DMS53 treated with DMSO at 0.1 percent for 48 hours (cell line): ENCODE results near the gene C8G.

ENCODE experiments used
- DNase-seq: peaks from one replicate; lab custom pipeline; 2025; ENCODE audit not compliant: unreplicated experiment; lab: John Stamatoyannopoulos, UW

C8G gene

DNA sequence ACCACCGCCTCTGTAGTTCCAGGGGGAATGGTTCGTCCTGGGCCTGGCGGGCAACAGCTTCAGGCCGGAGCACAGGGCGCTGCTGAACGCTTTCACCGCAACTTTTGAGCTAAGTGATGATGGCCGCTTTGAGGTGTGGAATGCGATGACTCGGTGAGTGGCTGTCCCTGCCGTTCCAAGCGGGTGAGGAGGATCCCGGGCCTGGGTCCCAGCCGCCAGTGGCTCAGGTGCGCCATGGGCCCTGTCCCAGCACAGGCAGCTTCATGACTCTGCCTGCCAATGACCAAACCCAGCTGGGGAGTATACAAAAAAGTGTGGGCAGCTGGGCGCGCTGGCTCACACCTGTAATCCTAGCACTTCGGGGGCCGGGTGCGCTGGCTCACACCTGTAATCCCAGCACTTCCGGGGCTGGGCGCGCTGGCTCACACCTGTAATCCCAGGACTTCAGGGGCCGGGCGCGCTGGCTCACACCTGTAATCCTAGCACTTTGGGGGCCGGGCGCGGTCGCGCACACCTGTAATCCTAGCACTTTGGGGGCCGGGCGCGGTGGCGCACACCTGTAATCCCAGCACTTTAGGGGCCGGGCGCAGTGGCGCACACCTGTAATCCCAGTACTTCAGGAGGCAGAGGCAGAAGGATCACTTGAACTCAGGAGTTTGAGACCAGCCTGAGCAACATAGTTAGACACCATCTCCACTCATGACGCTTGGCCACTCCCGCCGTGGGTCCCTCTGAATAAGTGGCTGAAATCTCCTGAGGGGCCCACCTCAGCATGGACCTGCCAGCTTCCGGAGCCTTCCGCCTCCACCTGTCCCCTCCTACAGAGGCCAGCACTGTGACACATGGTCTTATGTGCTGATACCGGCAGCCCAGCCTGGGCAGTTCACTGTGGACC is 8.1 kb downstream of the C8G start:
- no peak for DNase-seq

DNA sequence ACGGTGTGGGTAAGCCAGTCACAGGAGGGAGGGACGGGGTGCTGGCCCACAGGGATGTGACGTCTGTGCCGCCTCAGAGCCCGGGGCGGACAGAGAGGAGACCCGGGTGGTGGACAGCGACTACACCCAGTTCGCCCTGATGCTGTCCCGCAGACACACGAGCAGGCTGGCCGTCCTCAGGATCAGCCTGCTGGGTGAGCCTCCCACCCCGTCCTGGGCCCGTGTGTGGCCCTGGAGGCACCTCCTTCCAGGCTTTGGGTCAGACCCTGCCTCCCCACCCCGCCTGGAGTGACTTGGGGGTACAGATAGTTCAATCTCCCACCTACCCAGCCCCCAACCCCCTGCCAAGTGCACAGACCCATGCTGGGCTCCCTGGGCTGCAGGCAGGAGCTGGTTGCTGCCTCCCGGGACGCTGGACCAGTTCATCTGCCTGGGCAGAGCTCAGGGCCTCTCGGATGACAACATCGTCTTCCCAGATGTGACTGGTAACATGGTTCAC is 8.8 kb downstream of the C8G start:
- no peak for DNase-seq

DNA sequence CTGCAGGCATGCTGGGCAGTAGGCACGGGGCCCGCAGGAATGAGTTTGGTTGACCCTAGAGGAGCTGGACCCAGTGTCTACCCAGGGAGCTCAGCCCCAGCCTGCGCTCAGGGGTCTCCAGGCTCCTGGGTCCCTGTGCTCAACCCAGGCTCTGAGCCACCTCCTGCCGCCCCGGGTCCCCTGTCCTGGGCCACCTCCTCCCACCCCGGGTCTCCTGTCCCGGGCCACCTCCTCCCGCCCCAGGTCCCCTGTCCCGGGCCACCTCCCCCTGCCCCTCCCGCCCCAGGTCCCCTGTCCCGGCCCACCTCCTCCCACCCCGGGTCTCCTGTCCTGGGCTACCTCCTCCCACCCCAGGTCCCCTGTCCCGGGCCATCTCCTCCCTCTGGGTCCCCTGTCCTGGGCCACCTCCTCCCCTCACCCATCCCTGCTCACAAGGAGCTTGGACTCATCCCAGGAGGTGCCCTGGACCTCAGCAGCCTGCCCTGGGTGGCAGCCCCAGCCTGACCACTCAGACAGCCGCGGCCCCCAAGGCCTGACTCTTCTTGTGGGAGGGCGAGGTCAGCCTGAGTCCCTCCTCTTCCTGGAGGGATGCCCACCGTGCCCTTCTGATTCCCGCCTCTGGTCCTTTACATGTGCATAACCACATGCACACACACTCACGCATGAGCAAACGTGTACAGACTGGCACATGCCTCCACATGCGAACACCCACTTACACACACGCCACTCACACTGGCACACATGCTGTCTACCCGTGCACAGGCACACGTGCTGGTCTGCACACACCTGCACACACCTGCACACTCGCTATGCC is 9.4 kb downstream of the C8G start:
- DNase-seq = no peak

- no peak for DNase-seq
Observed at GRCh38 chr9:136955202-136955942, 10.3 kb downstream of the C8G start.

- DNase-seq = no peak
Observed at GRCh38 chr9:136955943-136956335, 10.9 kb downstream of the C8G start.

DNA sequence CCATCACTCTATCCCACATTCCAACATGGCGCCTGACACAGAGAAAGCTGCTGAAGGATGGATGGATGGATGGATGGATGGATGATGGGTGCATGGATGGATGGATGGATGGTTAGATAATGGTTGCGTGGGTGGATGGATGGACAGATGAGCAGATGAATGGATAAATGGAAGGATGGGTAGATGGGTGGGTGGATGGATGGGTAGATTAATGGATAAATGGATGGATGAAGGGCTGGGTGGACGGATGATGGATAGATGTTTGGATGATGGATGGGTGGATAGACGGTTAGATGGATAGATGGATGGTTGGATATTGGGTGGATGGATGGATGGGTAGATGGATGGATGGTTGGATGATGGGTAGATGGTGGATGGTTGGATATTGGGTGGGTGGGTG is 11.6 kb downstream of the C8G start:
- DNase-seq = no peak

- DNase-seq = no peak
Observed at GRCh38 chr9:136957461-136957860, 12.4 kb downstream of the C8G start.

DNA sequence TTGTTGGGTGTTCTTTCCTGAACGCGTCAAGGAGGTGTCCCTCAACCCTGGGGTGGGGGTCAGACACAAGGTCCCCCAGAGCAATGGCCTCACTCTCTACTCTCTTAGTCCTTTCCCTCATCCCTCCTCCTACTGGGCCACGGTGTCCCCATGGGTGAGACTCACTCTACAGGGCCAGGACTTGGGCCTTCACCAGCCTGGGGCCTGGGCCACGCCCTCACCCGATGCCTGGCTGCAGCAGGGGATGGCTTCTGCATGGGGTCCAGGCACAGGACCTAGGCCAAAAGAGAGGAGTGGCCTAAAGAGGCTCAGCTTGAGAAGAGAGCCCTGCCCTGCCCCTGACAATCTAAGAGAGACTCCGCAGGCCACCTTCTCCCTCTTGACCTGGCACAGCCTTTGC is 12.9 kb downstream of the C8G start:
- no peak for DNase-seq

DNA sequence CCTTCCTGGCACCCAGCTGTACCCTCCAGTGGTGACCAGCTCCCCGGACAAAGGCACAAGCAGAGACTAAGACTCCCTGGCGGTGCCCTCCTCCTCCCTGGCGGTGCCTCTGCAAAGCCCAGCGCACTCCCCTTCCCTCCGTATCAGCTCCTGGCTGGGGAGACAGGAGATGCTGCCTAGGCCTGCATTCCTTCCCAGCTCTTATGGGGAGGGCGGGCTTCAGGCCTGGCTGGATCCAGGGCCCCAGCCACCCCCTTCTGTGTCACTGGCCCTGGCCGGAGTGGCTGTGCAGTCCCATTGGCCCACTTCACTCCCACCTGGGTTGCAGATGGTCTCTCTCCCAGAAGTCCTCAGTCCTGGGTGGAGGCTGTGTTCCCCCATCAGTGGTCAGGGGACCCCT is 13.4 kb downstream of the C8G start:
- DNase-seq = no peak

DNA sequence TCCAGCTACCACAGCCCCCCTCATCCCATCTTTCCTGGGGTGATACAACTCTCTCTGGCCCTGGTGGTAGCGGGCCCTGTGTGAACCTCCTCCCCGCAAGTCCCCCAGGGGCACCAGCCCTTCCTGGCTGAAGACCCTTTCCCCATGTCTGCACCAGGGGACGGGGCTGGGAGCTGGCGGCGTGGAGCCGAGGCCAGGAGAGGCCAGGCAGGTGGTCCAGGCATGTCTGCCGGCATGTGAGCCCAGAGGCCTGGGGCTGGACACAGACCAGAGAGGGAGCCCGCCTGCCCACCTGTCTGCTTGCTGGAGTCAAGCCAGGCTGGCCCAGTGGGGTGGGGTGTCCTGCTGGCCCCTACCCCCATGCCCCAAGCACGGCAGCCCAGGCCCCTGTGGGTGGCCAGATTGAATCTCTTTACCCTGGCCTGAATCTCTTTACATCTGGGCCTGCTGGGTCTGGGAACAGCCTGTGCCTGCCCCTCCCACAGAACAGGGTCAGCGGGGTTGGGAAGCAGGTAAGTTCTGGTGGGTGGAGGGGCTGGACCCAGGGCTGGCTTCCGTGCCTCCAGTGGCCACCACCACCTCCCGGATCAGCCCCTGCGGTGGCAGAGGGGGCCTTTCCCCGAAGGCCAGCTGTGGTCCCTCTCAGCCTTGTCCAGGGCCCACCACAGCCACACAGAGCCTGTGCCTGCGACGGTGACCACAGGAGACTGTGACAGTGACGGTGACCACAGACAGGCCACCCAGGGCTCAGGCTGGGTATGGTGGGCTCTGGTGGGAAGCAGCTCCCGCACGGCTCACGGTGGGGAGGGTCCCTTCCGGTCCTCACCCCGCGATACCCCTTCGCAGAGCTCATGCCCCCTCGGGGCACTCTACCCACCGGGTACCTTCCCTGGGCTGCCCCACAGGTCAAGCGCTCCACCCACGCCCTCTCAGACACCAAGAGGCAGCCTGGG is 14.1 kb downstream of the C8G start:
- no peak for DNase-seq

- no peak for DNase-seq
Observed at GRCh38 chr9:136960212-136960937, 15.3 kb downstream of the C8G start.

DNA sequence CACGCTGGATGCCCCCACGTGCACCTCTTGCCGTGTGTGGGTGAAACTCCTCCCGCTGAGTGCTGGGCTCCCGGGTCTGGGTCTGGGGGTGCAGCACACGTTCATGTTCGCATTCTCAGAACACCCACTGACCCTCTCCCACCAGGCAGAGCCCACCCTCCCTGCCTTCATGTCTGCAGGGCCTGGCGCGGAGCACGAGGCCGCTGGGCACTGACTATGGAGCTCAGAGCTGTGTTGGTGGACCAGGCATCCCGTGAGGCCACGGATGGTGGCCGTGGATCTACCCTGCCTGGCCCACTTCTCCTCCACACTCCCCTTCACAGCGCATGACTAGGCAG is 15.9 kb downstream of the C8G start:
- no peak for DNase-seq

GRCh38 chr9:136961279-136962065 is 16.4 kb downstream of the C8G start:
- DNase-seq = no peak

DNA sequence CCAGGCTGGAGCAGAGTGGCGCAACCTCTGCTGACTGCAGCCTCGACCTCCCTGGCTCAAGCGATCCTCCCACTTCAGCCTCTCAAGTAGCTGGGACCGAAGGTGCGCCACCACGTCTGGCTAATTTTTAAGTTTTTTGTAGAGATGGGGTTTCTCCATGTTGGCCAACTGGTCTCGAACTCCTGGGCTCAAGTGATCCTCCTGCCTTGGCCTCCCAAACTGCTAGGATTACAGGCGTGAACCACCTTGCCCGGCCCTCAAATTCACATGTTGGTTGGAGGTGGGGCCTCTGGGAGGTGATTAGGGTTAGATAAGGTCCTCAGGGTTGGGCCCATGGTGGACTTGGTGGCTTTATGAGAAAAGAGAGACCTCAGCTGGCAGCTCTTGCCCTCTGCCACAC is 17.1 kb downstream of the C8G start:
- DNase-seq = no peak

DNA sequence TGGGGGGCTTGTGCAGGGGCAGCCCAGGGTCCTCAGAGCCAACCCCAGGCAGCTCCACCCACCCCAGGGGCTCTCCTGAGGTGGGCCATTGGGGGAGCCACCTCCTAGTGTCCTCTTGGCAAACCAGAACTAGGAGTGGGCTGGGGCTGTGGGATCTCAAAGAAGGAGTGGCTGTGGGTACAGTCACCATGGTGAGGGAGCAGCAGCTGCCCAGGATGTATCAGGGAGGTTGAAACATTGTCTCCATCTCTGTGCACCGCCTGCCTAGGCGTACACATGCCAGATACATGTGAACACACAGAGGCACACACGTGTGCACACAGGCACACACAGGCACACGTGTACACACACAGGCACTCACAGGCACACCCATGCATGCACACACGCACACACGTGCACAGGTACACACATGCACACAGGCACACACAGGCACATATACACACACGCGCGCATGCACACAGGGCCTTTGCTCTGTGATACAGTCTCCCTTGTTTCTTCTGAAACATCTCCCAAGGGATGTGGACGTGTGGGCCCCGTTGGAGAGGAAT is 17.7 kb downstream of the C8G start:
- no peak for DNase-seq

DNA sequence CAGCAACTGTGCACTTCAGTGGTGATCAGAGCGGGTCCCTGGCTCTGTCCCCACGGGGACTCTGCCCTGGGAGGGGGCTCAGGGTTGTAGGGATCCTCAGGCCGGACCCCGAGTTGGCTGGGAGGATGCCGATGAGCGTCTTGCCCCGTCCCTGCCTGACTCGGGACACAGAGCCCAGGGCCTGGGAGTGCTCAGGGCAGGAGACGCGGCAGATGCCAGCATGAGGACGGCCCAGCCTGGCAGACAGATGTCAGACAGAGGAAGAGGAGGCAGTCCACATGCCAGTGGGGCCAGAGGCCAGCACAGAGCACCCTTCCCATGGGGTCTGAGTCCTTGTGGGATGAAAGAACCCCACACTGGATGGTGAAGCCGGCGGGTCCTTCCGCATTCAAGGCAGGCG is 18.3 kb downstream of the C8G start:
- DNase-seq = no peak

GRCh38 chr9:136963751-136964150 is 18.7 kb downstream of the C8G start:
- DNase-seq = no peak

GRCh38 chr9:136964171-136964689 is 19.2 kb downstream of the C8G start:
- peak; percentile 52 for DNase-seq
